Activated CD4-positive, alpha-beta T cell treated with anti-CD3 and anti-CD28 coated beads, Interleukin-2, amount 10 ng/mL, durations not matched to agents 7 days and 5 days (primary cell): Measurements from ENCODE around the gene GDF10. TPM values are rescaled to one million over a fixed set of nuclear protein-coding genes. Genes with fewer than 3 reads are reported as not detected.

ENCODE experiments used
- CTCF ChIA-PET: fragments of 350-600 bp; sonication (Branson Sonifier 250); formaldehyde crosslinking; loops from one replicate; lab custom pipeline; 2021; ENCODE audit warnings: antibody characterized with exemption; lab: Charles Lee
- POLR2A ChIA-PET: fragments of 350-600 bp; sonication (Branson Sonifier 250); formaldehyde crosslinking; loops from one replicate; lab custom pipeline; 2021; ENCODE audit warnings: antibody characterized with exemption; lab: Charles Lee
- DNase-seq: peaks from one replicate; pipeline ENCODE4 v3.0.0-alpha.2; 2020
- H3K27ac Mint-ChIP-seq: one replicate; pipeline ENCODE4 v1.8.0; 2021; ENCODE audit warnings: mild to moderate bottlenecking, moderate library complexity, mixed read lengths
- H3K27me3 Mint-ChIP-seq: one replicate; pipeline ENCODE4 v1.8.0; 2021; ENCODE audit warnings: mixed read lengths
- H3K36me3 Mint-ChIP-seq: one replicate; pipeline ENCODE4 v1.8.0; 2021; ENCODE audit warnings: low read depth, mixed read lengths
- H3K4me1 Mint-ChIP-seq: one replicate; pipeline ENCODE4 v1.8.0; 2021; ENCODE audit warnings: mixed read lengths
- H3K4me3 Mint-ChIP-seq: one replicate; pipeline ENCODE4 v1.8.0; 2021; ENCODE audit warnings: mild to moderate bottlenecking, moderate library complexity, mixed read lengths
- H3K9me3 Mint-ChIP-seq: one replicate; pipeline ENCODE4 v1.8.0; 2021; ENCODE audit warnings: mixed read lengths
- total RNA-seq, 2 experiments: library from RNA; stranded (reverse); gene quantifications; one replicate each; pipeline ENCODE4 v1.2.3, GENCODE V29; 2021

The GDF10 gene
- total RNA-seq, 2 experiments from 2014 or later: 0.08 TPM; not detected in 1

GRCh38 chr10:47300429-47300931 lies 483 bp downstream of the GDF10 start:
- Mint-ChIP-seq H3K27ac (no peak overlapping the region), H3K4me3 (peak overlapping the region; percentile 59), H3K9me3 (no peaks in the 10 kb centered on the region), H3K36me3 (peaks cover 1% of the 10 kb centered on the region), H3K4me1 (peaks cover 3% of the 10 kb centered on the region), H3K27me3 (peaks cover 45% of the 10 kb centered on the region)
- POLR2A ChIA-PET: no interaction called here
- DNase-seq: no peak
- CTCF ChIA-PET: interaction anchor here (1.1 kb wide), 1 partner anchor 14 kb away, joined by 4 read pairs; no protein-coding TSS in a partner anchor

- ChIA-PET CTCF (interaction anchor here (1.1 to 1.2 kb wide), 2 partner anchors 15 to 254 kb away, joined by 3 to 4 read pairs; no protein-coding TSS in a partner anchor), POLR2A (no interaction called here)
- H3K27ac Mint-ChIP-seq: no peak overlapping the region
- peaks cover 1% of the 10 kb centered on the region for H3K36me3 Mint-ChIP-seq
- H3K27me3 Mint-ChIP-seq: peaks cover 44% of the 10 kb centered on the region
- no peak for DNase-seq
- peaks cover 5% of the 10 kb centered on the region for H3K4me1 Mint-ChIP-seq
- H3K4me3 Mint-ChIP-seq: no peak overlapping the region
- H3K9me3 Mint-ChIP-seq: no peaks in the 10 kb centered on the region
Measured at GRCh38 chr10:47301833-47302232, 1.8 kb downstream of the GDF10 start.

- H3K4me1 Mint-ChIP-seq: peaks cover 5% of the 10 kb centered on the region
- ChIA-PET CTCF (interaction anchor here (1.1 kb wide), 1 partner anchor 38 kb away, joined by 3 read pairs; no protein-coding TSS in a partner anchor), POLR2A (no interaction called here)
- H3K9me3 Mint-ChIP-seq: no peaks in the 10 kb centered on the region
- H3K27ac Mint-ChIP-seq: no peak overlapping the region
- no peak for DNase-seq
- H3K27me3 Mint-ChIP-seq: peaks cover 34% of the 10 kb centered on the region
- no peak overlapping the region for H3K4me3 Mint-ChIP-seq
- H3K36me3 Mint-ChIP-seq: peaks cover 1% of the 10 kb centered on the region
Measured at GRCh38 chr10:47303105-47303504, 3.1 kb downstream of the GDF10 start.

GRCh38 chr10:47303866-47304265 lies 3.9 kb downstream of the GDF10 start:
- H3K27ac Mint-ChIP-seq: no peak overlapping the region
- H3K4me1 Mint-ChIP-seq: peaks cover 5% of the 10 kb centered on the region
- no peak for DNase-seq
- ChIA-PET POLR2A (no interaction called here), CTCF (interaction anchor here (1.1 kb wide), 1 partner anchor 37 kb away, joined by 3 read pairs; no protein-coding TSS in a partner anchor)
- H3K27me3 Mint-ChIP-seq: peaks cover 28% of the 10 kb centered on the region
- peaks cover 1% of the 10 kb centered on the region for H3K36me3 Mint-ChIP-seq
- no peaks in the 10 kb centered on the region for H3K9me3 Mint-ChIP-seq
- H3K4me3 Mint-ChIP-seq: no peak overlapping the region

GRCh38 chr10:47305566-47305965 lies 5.6 kb downstream of the GDF10 start:
- no peak for DNase-seq
- Mint-ChIP-seq H3K4me3 (no peak overlapping the region), H3K27me3 (peaks cover 18% of the 10 kb centered on the region), H3K36me3 (peaks cover 1% of the 10 kb centered on the region), H3K9me3 (no peaks in the 10 kb centered on the region), H3K27ac (no peak overlapping the region), H3K4me1 (peaks cover 11% of the 10 kb centered on the region)
- CTCF ChIA-PET: interaction anchor here (1.3 kb wide), 1 partner anchor 8 kb away, joined by 6 read pairs; no protein-coding TSS in a partner anchor
- POLR2A ChIA-PET: no interaction called here

GRCh38 chr10:47306387-47307210 lies 6.6 kb downstream of the GDF10 start:
- H3K4me3 Mint-ChIP-seq: no peak overlapping the region
- H3K9me3 Mint-ChIP-seq: no peaks in the 10 kb centered on the region
- no peak for DNase-seq
- H3K4me1 Mint-ChIP-seq: peaks cover 19% of the 10 kb centered on the region
- peak overlapping the region; percentile 56 for H3K27ac Mint-ChIP-seq
- POLR2A ChIA-PET: no interaction called here
- CTCF ChIA-PET: interaction anchor here (1.3 kb wide), 1 partner anchor 9 kb away, joined by 6 read pairs; no protein-coding TSS in a partner anchor
- no peaks in the 10 kb centered on the region for H3K36me3 Mint-ChIP-seq
- peaks cover 8% of the 10 kb centered on the region for H3K27me3 Mint-ChIP-seq

GRCh38 chr10:47307381-47307780 lies 7.4 kb downstream of the GDF10 start:
- Mint-ChIP-seq H3K4me3 (no peak overlapping the region), H3K9me3 (no peaks in the 10 kb centered on the region), H3K4me1 (peaks cover 26% of the 10 kb centered on the region), H3K27me3 (no peaks in the 10 kb centered on the region), H3K27ac (no peak overlapping the region), H3K36me3 (no peaks in the 10 kb centered on the region)
- POLR2A ChIA-PET: no interaction called here
- CTCF ChIA-PET: interaction anchor here (1.0 kb wide), 2 partner anchors 260 to 283 kb away, joined by 3 read pairs; no protein-coding TSS in a partner anchor
- no peak for DNase-seq

- POLR2A ChIA-PET: no interaction called here
- H3K9me3 Mint-ChIP-seq: no peaks in the 10 kb centered on the region
- CTCF ChIA-PET: interaction anchor here (5.2 kb wide), 1 partner anchor 260 kb away, joined by 35 read pairs; no protein-coding TSS in a partner anchor
- H3K27ac Mint-ChIP-seq: no peak overlapping the region
- H3K36me3 Mint-ChIP-seq: no peaks in the 10 kb centered on the region
- no peak for DNase-seq
- H3K4me1 Mint-ChIP-seq: peaks cover 26% of the 10 kb centered on the region
- no peaks in the 10 kb centered on the region for H3K27me3 Mint-ChIP-seq
- H3K4me3 Mint-ChIP-seq: no peak overlapping the region
Measured at GRCh38 chr10:47308775-47309174, 8.8 kb downstream of the GDF10 start.

GRCh38 chr10:47309408-47310089 lies 9.6 kb downstream of the GDF10 start:
- Mint-ChIP-seq H3K4me3 (no peak overlapping the region), H3K36me3 (no peaks in the 10 kb centered on the region), H3K9me3 (no peaks in the 10 kb centered on the region), H3K27me3 (no peaks in the 10 kb centered on the region), H3K4me1 (peaks cover 26% of the 10 kb centered on the region), H3K27ac (peak overlapping the region; percentile 57)
- CTCF ChIA-PET: interaction anchor here (5.2 kb wide), 1 partner anchor 261 kb away, joined by 35 read pairs; no protein-coding TSS in a partner anchor
- no peak for DNase-seq
- POLR2A ChIA-PET: no interaction called here

- Mint-ChIP-seq H3K4me3 (no peak overlapping the region), H3K4me1 (peaks cover 26% of the 10 kb centered on the region), H3K9me3 (no peaks in the 10 kb centered on the region), H3K36me3 (no peaks in the 10 kb centered on the region), H3K27ac (no peak overlapping the region), H3K27me3 (no peaks in the 10 kb centered on the region)
- CTCF ChIA-PET: interaction anchor here (5.2 kb wide), 1 partner anchor 262 kb away, joined by 35 read pairs; no protein-coding TSS in a partner anchor
- DNase-seq: no peak
- POLR2A ChIA-PET: no interaction called here
Measured at GRCh38 chr10:47310090-47310505, 10.1 kb downstream of the GDF10 start.

- ChIA-PET POLR2A (no interaction called here), CTCF (interaction anchor here (0.7 to 5.2 kb wide), 13 partner anchors 10 to 312 kb away, joined by 3 to 35 read pairs (median 4); partner anchors contain the start of gene GDF2)
- peak; percentile 77 for DNase-seq
- H3K4me1 Mint-ChIP-seq: peaks cover 26% of the 10 kb centered on the region
- no peaks in the 10 kb centered on the region for H3K27me3 Mint-ChIP-seq
- H3K27ac Mint-ChIP-seq: peak overlapping the region; percentile 92
- peak overlapping the region; percentile 33 for H3K4me3 Mint-ChIP-seq
- no peaks in the 10 kb centered on the region for H3K36me3 Mint-ChIP-seq
- no peaks in the 10 kb centered on the region for H3K9me3 Mint-ChIP-seq
Measured at GRCh38 chr10:47311193-47311931, 11.4 kb downstream of the GDF10 start.
